Measurements from ENCODE around the gene PSTPIP1. TPM values are rescaled to one million over a fixed set of nuclear protein-coding genes. Genes with fewer than 3 reads are reported as not detected.

The PSTPIP1 gene
- total and polyA plus RNA-seq, 2 donors from 2014 or later, result 2.2 to 22.1 TPM

DNA sequence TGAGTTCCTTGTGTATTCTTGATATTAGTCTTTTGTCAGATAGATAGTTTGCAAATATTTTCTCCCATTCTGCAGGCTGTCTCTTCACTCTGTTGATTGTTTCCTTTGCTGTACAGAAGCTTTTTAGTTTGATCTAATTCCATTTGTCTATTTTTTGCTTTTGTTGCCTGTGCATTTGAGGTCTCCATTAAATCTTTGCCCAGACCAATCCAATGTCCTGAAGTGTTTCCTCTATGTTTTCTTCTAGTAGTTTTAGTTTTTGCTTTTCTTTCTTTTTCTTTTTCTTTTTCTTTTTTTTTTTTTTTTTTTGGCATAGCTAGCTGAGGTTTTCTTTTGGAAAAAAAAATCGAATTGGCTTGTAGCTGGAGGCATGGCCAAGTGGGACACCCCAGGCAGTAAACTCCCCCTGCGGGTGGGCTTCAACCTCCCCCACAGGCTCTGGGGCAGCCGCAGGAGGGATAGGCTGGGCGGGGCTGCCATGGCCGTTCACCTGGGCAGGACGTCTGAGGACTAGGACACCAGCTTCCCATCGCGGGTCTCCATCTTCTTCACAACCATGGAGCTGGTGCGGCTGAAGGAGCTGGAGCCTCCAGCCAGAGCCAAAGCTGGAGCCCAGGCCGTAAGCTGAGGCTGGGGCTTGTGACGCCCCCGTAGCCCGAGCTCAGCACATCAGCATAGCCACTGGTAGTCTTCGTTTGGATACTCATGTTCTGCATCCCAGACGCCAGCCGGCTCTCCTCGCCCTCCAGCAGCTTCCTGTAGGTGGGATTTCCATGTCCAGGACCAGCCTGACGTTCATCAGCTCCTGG, 16.2 kb upstream of the PSTPIP1 start:
- no peaks in the 10 kb centered on the region for H3K9me3 ChIP-seq (ENCODE audit: control insufficient read depth in 2 of 3, insufficient read depth in 1 of 3, low read length in 3 of 3)
- FAIRE-seq (no peak), DNase-seq (no peak)
- no peaks in the 10 kb centered on the region for H3K36me3 ChIP-seq (ENCODE audit: control insufficient read depth in 2 of 3, insufficient read depth in 3 of 3, low read length in 3 of 3)
- no peak overlapping the region for H3K27ac ChIP-seq (ENCODE audit: low read depth in 2 of 2, low read length in 2 of 2)
- H3K9ac ChIP-seq (ENCODE audit: low read length in 3 of 3), result no peak overlapping the region
- no peaks in the 10 kb centered on the region for H3K27me3 ChIP-seq (ENCODE audit: control insufficient read depth, insufficient read depth, low read length)
- peaks cover 0 to 4% (median 0%) of the 10 kb centered on the region in 3 donors for H3K4me1 ChIP-seq (ENCODE audit: control insufficient read depth in 2 of 3, insufficient read depth in 2 of 3, low read depth in 1 of 3, low read length in 3 of 3)
- intact Hi-C loops (cut with DNase I), result no loop called here
- H3K4me3 ChIP-seq (ENCODE audit: low read length in 3 of 3), result no peak overlapping the region
- TF ChIP-seq, protein P1, sequence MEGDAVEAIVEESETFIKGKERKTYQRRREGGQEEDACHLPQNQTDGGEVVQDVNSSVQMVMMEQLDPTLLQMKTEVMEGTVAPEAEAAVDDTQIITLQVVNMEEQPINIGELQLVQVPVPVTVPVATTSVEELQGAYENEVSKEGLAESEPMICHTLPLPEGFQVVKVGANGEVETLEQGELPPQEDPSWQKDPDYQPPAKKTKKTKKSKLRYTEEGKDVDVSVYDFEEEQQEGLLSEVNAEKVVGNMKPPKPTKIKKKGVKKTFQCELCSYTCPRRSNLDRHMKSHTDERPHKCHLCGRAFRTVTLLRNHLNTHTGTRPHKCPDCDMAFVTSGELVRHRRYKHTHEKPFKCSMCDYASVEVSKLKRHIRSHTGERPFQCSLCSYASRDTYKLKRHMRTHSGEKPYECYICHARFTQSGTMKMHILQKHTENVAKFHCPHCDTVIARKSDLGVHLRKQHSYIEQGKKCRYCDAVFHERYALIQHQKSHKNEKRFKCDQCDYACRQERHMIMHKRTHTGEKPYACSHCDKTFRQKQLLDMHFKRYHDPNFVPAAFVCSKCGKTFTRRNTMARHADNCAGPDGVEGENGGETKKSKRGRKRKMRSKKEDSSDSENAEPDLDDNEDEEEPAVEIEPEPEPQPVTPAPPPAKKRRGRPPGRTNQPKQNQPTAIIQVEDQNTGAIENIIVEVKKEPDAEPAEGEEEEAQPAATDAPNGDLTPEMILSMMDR (IDR thresholded peaks at IDR 0.05; ENCODE audit: borderline replicate concordance, extremely low read depth, insufficient read depth), result no peak

DNA sequence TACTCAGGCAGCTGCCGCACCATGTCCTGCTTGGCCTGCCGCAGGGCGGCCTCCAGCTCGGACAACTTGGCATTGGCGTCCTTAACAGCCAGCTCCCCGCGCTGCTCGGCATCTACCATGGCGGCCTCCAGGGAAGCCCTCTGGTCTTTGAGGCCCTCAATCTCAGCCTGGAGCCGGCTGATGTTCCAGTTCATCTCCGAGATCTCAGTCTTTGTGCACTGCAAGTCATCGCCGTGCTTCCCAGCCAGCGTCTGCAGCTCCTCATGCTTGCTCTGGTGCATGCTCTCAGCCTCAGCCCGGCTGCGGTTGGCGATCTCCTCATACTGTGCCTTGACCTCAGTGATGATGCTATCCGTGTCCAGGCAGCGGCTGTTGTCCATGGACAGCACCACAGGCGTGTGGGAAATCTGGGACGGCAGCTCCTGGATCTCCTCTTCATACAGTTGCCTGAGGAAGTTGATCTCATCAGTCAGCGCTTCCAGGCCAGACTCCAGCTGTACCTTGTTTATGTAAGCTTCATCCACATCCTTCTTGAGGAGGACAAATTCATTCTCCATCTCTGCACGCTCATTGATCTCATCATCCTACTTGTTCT, 15.5 kb upstream of the PSTPIP1 start:
- no peak overlapping the region for H3K27ac ChIP-seq (ENCODE audit: low read depth in 2 of 2, low read length in 2 of 2)
- no peak overlapping the region for H3K9ac ChIP-seq (ENCODE audit: low read length in 3 of 3)
- intact Hi-C loops (cut with DNase I), result no loop called here
- peaks cover 0 to 4% (median 0%) of the 10 kb centered on the region in 3 donors for H3K4me1 ChIP-seq (ENCODE audit: control insufficient read depth in 2 of 3, insufficient read depth in 2 of 3, low read depth in 1 of 3, low read length in 3 of 3)
- no peak for DNase-seq
- TF ChIP-seq, protein P1 (IDR thresholded peaks at IDR 0.05; ENCODE audit: borderline replicate concordance, extremely low read depth, insufficient read depth), result no peak
- H3K27me3 ChIP-seq (ENCODE audit: control insufficient read depth, insufficient read depth, low read length), result no peaks in the 10 kb centered on the region
- no peaks in the 10 kb centered on the region for H3K36me3 ChIP-seq (ENCODE audit: control insufficient read depth in 2 of 3, insufficient read depth in 3 of 3, low read length in 3 of 3)
- no peaks in the 10 kb centered on the region for H3K9me3 ChIP-seq (ENCODE audit: control insufficient read depth in 2 of 3, insufficient read depth in 1 of 3, low read length in 3 of 3)
- FAIRE-seq, result no peak
- no peak overlapping the region for H3K4me3 ChIP-seq (ENCODE audit: low read length in 3 of 3)

DNA sequence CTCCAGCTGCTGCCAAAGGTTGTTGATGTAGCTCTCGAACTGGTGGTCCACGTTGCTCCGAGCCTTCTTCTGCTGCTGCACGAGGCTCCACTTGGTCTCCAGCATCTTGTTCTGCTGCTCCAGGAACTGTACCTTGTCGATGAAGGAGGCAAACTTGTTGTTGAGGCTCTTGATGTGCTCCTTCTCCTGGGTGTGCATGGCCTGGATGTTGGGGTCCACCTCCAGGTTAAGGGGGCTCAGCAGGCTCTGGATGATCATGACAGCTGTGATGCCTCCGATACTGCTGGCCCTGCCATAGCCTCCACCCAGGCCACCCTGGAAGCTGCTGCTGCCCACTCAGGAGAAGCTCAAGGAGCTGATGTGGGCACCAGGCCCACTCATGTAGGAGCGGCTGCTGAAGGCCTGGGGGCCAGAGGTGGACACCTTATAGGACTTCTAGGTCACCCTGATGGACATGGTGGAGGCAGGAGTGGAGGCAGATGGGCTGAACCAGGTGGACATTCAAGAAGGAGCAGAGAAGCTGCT, 14.9 kb upstream of the PSTPIP1 start:
- no peaks in the 10 kb centered on the region for H3K36me3 ChIP-seq (ENCODE audit: control insufficient read depth in 2 of 3, insufficient read depth in 3 of 3, low read length in 3 of 3)
- H3K9ac ChIP-seq (ENCODE audit: low read length in 3 of 3), result no peak overlapping the region
- DNase-seq (no peak), FAIRE-seq (no peak)
- intact Hi-C loops (cut with DNase I), result no loop called here
- H3K9me3 ChIP-seq (ENCODE audit: control insufficient read depth in 2 of 3, insufficient read depth in 1 of 3, low read length in 3 of 3), result no peaks in the 10 kb centered on the region
- peaks cover 0 to 4% (median 0%) of the 10 kb centered on the region in 3 donors for H3K4me1 ChIP-seq (ENCODE audit: control insufficient read depth in 2 of 3, insufficient read depth in 2 of 3, low read depth in 1 of 3, low read length in 3 of 3)
- no peaks in the 10 kb centered on the region for H3K27me3 ChIP-seq (ENCODE audit: control insufficient read depth, insufficient read depth, low read length)
- TF ChIP-seq, protein P1 (IDR thresholded peaks at IDR 0.05; ENCODE audit: borderline replicate concordance, extremely low read depth, insufficient read depth), result no peak
- no peak overlapping the region for H3K4me3 ChIP-seq (ENCODE audit: low read length in 3 of 3)
- no peak overlapping the region for H3K27ac ChIP-seq (ENCODE audit: low read depth in 2 of 2, low read length in 2 of 2)
